GM19438 (cell line): ENCODE measurements around the gene GNG8.
"Not testable (repeated sequence)": the region's sequence is repeated elsewhere in the genome, so short reads cannot be mapped to it uniquely, and the experiment has no call there.

Source experiments
- ATAC-seq: cut with Tn5 transposase; IDR thresholded peaks from one replicate; pipeline ENCODE4 v1.9.1; 2021; ENCODE audit warnings: low read depth; ENCODE audit not compliant: unreplicated experiment

GNG8 gene

DNA sequence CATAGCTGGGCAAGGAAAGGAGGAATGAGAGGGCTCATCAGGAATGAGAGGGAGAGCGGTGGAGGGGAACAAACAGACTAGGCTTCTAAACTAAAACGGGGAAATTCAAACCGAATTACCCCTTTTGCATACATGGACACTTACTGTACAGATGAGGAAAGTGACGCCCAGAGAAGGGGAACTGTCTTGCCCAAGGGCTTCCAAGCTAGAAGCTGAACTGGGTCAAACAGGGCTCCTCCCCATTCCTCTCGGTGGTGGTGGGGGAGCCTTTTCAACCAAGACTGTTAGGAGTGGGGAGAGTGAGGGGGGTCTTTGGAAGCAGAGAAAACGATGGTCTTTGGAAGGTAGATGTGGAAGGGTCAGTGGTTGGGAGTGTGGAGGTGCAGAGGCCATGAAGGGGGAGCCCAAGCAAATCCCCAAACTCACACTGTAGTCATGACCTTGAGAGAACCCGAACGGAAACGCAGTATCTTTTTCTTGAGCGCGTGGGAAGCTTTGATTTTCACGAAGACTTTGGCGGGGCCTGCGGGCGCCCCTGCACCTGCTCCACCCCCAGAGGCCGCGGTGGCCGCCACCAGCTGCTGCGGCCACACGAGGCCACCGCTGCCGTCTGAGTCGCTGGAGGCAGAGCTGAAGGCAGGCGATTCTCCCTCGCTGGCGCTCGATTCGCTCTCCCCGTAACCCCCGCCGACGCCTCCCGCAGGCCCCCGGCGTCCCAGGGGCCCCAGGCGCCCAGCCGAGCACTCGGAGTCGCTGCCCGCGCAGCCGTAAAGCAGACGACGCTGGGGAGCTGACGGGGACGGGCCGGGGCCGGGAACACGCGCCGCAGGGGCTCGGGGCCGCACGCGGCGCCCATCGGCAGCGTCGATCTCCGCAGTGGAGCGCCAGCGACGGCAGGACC lies 12.3 kb upstream of the GNG8 start:
- ATAC-seq = no peak

DNA sequence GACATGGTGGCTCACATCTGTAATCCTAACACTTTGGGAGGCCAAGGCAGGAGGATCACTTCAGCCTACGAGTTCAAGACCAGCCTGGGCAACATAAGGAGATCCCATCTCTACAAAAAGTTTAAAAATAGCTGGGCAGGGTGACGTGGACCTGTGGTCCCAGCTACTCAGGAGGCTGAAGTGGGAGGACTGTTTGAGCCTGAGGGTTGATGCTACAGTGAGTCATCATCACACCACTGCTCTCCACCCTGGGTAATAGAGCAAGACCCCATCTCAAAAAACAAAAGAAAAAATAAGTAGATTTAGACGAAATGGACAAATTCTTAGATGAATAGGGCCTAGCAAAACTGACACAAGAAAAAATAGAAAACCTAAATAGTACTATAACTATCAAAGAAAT lies 10.4 kb upstream of the GNG8 start:
- ATAC-seq = no peak

DNA sequence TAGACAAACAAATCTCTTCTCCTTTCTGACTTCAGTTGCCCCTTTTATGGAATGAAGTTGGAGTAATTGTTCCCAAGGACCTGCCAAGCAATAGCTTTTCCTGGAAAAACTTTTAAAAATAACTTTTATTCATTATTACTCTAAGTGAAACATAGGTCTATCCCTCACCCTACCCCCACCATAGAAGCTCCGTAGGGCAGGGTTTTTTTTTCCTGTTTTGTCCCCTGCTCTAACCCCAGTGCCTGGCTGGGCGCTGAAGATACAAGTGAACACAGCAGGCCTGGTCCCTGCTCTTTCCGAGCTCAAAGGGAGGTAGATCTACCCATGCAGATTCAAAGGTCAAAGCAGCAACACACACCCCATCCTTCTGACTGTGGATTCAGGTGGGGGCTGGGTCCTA lies 8.7 kb upstream of the GNG8 start:
- no peak for ATAC-seq

DNA sequence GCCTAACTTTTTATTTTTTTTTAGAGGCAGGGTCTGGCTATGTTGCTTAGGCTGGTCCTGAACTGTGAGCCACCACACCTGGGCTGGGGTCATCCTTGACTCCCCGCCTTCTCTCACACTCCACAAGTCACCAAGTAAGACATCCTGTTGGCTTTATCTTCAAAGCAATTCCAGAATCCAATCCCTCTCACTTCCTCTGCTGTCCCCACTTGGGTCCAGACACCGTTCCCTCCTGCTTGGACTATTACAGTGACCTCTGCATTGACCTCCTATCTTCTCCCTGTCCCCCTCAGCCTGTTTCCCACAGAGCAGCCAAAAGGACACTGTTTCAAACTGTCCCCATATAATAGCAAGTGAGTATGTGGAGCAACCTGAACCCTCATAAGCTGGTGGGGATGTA lies 4.7 kb upstream of the GNG8 start:
- ATAC-seq = no peak

DNA sequence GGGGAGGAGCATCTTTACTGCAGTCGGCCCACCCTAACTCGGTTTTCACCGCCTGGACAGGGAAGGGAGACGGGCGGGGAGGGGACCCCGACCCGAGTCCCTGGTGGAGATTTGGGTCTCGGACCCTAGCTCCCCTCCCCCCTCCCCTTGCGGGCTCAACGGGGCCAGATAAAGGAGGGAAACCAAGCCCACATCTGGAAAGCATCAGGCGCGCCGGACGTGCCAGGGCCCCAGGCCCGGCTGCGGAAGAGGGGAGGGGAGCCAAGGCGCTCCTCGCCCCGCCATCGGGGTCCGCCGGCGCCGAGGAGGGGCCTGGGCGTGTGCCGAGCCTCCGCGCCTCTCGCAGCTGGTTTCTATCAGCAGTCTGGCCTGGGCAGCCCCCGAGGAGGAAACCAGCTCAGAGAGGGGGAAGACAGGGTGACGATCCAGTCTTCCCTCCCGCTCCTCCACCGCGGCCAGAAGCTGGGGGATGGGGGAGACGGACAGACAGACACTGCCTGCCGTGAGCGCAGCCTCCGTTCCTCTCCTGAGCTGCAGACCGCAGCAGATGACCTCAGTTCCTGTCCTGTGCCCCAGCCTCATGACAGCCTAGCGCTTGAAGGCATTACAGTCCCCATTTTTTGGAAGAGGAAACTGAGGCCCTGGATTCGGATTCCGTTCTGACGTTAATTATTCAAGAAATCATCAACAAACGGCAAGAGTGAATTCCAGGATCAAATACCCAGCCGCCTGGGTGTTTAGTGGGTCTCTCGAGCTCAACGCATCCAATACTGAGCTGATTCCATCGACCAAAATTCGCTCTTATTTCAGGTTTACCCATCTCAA lies 3.6 kb upstream of the GNG8 start:
- ATAC-seq = no peak

DNA sequence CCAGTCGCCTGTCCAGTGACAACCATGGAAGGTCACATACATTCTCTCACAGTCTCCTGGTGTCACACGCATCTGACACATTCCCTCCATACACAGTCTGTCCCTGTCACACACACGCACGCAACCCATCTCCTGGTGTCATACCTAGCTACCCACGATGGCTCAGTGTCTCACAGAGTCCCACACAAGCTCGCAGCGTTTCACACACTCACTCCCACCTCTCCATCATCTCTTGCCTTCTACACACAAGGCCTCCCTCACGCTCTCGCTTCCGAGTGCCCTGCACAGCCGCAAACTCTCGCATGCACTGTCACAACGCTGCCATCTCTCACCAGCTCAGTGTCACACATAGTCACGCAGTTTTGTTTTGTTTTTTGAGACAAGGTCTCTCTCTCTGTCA lies 1.2 kb upstream of the GNG8 start:
- no peak for ATAC-seq

DNA sequence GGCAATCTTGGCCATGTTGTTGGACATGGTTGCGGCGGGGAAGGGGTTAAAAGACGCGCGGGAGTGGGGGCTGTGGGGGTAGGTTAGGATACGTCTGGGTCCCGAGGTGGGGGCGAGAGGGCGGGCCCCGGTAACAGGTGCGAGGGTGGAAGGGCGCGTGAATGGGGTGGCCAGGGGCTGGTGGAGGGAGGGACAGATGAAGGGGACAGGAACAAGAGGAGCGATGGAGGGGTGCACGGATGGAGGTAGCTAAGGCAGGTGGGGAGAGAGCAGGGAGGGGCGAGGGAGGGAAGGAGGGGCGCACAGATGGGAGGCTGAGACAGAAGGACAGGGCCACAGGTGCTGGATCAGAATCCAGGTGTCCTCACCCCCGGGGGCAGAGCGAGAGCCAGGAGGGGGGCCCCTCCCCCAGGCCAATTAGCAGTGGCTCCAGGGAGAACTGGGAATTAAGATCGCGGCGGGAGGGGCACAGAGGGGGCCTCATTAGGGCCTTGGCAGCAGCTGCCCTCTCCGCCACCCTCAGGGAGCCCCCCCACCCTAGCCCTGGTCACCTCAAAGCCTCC lies 1.3 kb downstream of the GNG8 start:
- no peak for ATAC-seq

DNA sequence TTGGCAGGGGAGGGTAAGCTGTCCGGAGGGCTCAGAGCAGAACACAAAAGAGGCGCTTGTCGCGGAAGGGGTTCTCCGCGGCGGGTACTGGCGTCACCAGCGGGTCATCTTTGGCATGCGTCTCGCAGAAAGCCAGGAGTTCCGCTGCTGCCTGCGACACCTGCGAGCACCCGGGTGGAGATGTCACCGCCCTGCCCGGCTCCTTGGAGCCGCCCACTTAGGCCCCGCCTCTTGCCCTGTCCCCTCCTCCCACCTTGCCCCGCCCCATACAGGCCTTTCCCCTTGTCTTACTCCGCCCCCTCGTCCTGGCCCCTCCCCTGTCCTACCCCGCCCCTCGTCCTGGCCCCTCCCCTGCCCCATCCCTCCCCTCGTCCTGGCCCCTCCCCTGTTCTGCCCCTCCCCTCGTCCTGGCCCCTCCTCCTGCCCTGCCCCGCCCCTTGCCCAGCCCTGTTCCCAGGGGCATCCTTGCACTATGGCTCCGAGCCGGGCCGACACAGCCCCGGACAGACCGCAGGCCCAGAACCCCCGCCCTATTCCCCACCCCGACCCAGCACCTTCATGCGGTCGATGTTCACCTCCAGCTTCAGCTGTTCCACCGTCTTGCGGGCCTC lies 1.9 kb downstream of the GNG8 start:
- no peak for ATAC-seq

DNA sequence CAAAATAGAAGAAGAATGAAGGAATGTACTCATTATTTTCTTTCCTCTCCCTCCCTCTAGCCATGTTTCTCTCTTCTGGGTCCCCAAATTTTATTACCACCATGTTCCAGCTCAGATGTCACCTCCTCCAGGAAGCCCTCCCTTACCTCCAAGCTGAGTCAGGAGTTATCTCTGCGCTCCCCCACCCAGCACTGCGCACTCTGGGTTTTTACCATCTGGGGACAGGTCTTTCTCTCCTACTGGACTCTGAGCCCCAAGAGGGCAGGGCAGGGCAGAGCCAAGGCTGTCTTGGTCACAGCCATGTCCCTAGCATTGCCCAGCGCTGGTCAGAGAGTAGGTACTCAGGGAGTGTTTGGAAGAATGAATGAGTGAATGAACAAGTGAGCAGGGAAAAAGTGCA lies 2.9 kb downstream of the GNG8 start:
- ATAC-seq = no peak

DNA sequence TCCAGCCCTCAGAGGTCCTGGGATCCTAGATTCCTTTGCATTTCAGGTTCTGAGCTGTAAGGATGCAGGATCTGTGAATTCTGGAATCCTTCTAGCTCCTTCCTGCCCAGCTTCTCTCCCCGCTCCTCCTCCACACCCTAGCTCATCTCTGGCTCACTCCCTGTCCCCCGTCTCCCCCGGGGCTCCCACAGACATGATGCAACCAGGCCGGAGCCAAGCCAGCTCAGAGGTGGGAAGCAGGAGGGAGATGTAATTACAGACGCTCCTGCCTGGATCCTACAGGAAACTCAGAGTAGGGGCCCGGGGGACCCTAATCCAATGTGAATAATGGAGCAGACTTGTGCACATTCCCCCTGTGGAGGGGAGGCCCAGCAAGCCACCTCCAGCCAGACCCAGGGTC lies 4.5 kb downstream of the GNG8 start:
- ATAC-seq = no peak

DNA sequence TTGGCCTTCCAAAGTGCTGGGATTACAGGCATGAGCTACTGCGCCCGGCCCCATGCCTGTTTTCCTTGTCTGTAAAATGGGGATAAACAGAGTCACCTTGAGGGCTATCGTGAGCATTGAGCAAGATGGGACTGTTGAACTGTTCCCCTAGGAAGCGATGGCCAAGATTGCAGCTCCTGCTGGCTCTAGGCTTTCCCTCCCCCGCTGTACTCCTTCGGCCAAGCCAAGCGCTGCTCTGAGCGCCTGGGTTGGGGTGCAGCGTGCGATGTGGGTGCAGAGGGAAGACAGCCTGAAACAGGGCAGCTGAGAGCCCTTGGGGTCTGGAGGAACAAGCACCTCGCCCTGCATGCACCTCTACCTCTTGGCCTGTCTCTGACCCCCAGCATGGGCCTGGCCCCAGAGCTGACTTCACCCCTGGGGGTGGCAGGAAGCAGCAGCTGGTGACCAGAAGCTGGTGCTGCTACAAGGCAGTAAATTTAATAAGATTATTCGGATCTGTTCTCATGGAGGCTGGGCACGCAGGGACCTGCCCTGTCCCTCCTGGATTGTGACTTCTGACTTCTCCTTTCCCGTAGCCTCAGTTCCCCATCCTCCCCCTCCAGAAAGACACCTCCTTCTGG lies 5.3 kb downstream of the GNG8 start:
- no peak for ATAC-seq

DNA sequence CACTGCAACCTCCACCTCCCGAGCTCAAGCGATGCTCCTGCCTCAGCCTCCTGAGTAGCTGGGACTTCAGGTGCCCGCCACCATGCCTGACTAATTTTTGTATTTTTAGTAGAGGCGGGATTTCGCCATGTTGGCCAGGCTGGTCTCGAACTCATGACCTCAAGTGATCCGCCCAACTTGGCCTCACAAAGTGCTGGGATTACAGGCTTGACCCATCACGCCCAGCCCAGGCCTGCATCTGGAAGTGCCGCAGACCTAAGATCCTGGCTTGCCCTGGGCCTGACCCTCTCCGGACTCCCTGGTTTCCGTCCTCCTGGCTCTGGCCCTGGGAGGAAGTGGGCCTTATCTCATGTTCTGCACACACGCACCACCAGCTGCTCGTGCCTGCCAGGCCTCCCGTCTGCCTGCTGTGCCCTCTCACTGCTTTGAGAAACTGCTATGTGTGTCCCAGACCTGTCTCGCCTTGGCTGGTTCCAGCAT lies 6.4 kb downstream of the GNG8 start:
- ATAC-seq = no peak

DNA sequence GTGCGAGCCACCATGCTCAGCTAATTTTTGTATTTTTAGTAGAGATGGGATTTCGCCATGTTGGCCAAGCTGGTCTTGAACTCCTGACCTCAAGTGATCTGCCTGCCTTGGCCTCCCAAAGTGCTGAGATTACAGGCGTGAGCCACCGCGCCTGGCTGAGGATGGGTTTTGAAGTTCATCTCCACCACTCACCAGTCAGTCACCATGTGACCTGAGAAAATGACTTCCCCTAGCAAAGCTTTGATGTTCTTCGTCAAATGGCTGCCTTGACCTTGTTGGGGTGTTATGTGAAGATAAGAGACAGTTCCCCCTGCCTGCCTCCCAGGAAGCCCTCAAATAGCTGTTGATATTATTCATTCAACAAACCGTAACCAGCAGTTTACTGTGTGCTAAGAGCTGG lies 7.0 kb downstream of the GNG8 start:
- not testable (repeated sequence) for ATAC-seq

DNA sequence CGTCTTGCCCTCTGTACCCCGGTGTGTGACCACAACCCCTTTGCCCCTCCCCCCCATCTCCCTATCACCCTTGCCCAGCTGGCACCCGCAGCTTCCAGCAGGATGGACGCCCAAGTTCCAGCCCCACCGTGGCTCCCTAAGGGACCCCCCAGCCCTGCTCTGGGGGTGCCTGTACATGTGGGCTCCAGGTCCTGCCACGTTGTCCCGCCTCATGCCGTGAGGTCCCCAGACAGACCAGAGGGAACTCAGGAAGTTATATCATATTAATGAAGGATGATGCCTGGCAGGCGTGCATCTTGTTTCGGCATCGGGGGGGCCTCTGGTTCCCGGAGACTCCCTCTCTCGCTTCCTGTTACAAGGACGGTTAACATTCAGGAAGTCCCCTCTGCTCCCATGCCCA lies 9.6 kb downstream of the GNG8 start:
- no peak for ATAC-seq

DNA sequence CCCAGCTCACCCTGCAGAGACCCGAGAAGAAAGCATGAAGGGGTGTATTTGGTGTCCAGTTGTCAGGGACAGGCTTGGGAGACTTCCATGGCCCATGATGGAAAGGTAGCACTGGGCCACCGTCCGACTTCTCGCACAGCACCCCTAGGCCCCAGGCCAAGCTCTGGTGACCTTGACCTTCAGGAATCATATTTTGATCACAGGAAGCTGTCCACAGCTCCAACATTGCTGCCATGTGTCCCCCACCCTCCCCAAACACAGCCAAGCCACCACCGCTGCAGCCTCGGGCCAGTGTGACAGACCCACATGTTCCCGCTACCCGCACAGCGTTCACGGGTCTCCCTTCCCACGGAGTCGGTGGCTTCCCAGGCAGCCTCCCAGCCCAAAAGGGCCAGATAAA lies 10.3 kb downstream of the GNG8 start:
- ATAC-seq = no peak

DNA sequence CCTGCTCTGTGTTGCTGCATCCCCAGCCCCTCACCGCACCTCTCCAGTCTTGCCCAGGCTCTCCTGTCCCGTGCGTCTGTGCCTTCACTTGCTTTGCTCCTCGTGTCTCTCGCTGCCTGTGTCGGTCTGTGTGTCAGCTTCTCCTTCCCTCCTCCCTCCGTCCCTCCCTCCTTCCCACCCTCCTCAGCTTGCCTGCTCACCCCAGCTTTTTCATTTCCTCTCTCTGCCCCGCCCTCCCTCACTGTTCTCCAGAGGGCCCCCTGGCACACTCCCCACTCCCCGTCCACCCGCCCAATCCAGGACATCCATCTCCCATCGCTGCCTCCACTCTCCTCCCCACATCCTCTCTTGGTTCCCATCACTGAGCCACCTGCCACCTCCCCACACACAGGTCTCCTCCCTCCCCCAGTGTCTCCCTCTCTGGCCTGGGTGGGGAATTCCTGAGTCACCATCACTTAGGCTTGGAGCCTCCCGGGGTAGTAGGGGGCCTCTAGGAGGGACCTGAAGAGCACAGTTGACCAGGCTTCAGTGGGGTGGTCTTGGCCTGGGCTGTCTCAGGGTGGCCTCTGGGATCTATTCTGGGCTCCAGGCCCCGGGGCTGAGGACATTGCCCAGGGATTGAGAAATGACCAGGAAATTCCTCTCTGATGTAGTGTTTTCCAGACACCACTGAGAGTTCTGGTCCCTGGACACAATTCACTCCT lies 10.9 kb downstream of the GNG8 start, which contains the start of gene PTGIR:
PTGIR (minus strand) TSS at position 132 of the 704 bp plus-strand sequence. CDS start 864 bp downstream, outside the sequence.
- no peak for ATAC-seq

DNA sequence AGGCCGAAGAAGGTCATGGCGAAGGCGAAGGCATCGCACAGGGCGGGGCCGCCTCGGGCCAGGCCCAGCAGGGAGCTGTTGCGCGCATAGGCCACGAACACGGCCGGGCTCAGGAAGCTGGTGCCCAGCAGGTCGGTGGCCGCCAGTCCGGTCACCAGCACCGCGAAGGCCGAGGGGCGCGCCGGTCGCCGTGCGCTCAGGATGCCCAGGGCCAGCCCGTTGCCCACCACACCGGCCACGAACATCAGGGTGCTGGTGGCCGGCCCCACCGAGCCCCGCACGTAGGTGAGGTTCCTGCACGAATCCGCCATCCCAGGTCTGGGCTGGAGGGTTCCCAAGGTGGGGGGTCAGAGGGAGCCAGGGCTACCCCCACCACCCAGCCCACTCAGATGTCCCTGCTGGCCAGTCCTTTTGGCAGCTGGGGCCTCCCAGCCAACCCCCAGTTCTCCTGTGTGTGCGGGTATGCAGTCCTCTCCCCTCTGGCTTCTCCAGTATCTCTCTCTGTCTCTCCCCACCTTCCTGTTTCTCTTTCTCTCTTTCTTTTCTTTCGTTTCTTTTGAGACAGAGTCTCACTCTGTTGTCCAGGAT lies 12.0 kb downstream of the GNG8 start:
- no peak for ATAC-seq

DNA sequence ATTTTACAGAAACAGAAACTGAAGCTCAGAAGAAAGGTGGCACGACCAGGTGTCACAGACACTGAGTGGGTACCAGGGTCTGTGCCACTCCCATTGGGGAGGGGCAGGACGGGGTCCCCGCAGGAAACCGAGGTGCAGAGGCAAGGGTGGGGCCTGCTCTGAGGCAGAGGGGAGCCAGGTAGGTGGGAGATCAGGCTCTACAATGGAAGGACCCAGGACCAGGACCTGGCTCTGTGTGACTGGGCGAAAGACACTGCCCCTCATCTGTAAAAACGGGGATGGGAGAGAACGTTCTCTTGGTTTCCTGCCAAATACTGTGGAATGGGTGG lies 13.9 kb downstream of the GNG8 start:
- ATAC-seq = no peak
